GM15510 (cell line): ENCODE measurements around the gene MEI1.

Experiments
- POLR2A ChIP-seq: IDR thresholded peaks from 3 replicates; pipeline ENCODE4 v1.6.1; 2011; ENCODE audit warnings: borderline replicate concordance; ENCODE audit not compliant: insufficient read length; ENCODE audit errors: extremely low read depth

Gene MEI1

DNA sequence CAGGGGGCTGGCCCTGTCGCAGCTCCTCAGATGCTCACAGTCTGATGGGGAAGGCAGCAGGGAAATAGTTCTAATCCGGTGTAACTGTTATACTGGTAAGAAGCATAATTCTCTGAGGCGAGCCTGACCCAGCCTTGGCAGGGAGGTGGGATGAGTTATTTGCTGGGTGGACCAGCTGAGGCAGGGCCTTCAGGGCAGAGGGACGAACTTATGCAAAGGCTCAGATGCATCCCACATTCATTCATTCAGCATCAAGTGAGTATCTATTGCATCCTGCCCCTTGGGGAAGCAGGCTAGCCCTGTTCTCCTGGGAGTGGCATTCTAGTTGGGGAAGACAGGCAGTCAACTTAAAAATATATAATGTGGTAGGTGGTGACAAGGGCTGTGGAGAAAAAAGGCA is 120.0 kb downstream of the MEI1 start:
- TF ChIP-seq POLR2A, result no peak

- no peak for TF ChIP-seq POLR2A
These were observed 121.1 kb downstream of the MEI1 start for GRCh38 chr22:41820447-41820846.

GRCh38 chr22:41821471-41822316 is 122.4 kb downstream of the MEI1 start:
- TF ChIP-seq POLR2A, result no peak

DNA sequence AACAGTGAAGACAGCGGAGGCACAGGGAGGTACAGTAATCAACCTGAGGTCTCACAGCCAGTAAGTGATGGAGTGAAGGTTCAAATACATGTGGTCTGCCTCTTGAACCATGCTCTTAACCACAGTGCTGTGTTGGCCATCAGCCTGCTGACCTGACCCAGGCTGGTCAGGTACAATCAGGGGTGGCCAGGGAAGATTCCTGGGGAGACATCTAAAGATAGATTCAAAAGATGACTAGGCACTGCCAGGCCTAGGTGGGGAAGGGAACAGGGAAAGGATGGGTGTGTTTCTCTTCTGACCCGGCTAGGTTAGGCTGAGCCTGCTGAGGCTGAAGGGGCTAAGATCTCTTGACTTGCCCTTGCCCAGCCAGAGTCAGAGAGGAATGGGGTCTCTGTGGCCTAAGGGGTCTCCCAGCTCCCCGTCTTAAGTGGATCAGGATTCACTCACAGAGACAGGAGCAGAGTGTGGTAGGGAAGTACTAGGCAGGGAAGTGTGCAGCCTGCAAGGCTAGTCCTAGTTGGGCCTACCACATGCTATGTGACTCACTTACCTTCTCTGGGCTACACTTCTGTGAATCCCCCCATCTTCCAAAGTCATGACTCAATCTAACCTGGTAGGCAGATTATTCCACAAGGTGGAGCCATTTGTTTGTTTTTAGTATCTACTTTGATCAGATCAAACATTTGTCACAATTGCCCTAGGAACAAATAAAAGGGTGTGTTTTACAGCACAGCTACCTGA is 123.2 kb downstream of the MEI1 start:
- no peak for TF ChIP-seq POLR2A

- no peak for TF ChIP-seq POLR2A
These were observed 124.5 kb downstream of the MEI1 start for GRCh38 chr22:41823797-41824196.

- no peak for TF ChIP-seq POLR2A
These were observed 126.1 kb downstream of the MEI1 start for GRCh38 chr22:41825376-41825775.

DNA sequence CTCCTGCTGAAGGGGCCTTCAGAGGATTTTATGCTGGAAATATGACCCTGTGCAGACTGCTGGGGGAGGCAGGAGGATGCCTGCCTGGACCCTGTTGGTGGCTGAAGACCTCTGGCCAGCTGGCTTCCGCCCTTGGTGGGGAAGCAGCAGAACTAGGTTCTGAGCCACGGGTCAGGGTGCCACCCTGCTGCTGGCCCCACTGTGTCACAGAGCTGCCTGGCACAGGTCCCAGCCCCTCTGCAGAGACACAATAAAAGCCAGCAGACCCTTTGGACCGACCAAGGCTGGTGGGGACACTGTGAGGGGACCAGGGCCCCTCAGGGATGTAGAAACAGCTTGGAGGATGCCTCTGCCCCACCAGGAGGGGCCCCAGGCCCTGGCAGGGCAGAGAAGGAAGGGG is 126.7 kb downstream of the MEI1 start:
- TF ChIP-seq POLR2A, result no peak

DNA sequence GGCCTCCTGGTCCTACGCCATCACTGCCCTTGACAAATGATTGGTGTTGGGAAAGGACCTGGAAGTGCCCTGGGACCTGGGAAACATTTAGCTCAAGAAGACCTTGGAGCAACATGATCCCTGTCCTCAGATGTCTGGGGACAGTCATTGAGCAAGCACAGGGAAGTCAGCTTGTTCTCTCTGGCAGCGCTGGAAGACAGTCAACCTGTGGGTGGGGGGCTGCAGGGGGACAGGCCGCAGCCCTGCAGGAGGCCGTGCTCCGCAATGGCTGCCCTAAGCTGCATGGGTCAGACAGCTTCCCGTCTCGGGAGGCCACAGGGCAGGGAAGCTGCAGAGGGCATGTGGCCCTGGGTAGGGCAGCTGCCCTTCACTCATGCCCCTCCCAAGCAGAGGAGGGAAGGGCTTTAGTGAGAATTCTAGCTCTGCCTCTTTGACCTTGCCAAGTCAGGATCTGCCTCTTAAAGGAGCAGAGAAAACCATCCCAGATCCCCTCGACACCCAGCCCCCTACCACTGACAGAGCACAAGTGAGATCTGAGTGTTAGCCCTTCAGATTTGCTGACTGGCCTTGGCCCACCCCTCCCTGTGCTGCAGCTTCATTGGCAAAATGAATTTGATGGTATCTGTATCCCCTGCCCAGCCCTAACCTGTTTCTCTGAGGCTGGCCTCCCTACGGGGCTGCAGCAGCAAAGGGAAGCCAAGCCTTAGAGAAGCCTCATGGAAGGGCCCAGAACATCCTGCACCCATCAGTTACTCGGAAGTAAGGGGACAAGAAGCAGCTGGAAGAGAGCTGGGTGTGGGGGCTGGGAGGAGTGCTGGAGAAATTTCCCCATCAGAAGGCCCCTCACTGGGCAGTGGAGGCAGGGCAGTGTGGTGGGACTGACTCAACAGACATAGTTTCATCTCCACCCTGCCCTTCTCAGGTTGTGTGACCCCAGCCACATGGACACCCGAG is 127.4 kb downstream of the MEI1 start:
- TF ChIP-seq POLR2A, result no peak

- TF ChIP-seq POLR2A, result no peak
These were observed 128.4 kb downstream of the MEI1 start for GRCh38 chr22:41827671-41828070.

GRCh38 chr22:41828516-41828915 is 129.2 kb downstream of the MEI1 start:
- TF ChIP-seq POLR2A, result no peak

DNA sequence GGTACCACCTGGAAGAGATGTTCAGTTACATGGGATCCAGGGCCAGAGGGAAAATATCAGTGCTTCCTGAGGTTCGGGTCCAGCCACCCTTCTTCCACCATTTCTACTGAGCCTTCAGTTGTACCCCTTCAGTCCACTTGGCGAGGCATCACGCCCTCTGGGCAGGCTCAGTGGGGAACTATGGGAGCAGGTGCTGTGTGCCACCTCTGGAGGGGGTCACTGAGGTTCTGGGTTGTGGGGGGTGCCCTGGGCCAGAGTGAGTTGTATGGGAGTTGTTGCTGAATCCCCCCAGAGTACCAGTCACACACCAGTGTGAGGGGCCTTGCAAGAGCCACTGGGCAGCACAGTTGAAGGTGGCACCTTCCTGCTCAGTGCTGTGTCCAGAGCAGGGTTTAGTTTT is 130.9 kb downstream of the MEI1 start:
- no peak for TF ChIP-seq POLR2A

GRCh38 chr22:41831383-41831782 is 132.1 kb downstream of the MEI1 start:
- no peak for TF ChIP-seq POLR2A

DNA sequence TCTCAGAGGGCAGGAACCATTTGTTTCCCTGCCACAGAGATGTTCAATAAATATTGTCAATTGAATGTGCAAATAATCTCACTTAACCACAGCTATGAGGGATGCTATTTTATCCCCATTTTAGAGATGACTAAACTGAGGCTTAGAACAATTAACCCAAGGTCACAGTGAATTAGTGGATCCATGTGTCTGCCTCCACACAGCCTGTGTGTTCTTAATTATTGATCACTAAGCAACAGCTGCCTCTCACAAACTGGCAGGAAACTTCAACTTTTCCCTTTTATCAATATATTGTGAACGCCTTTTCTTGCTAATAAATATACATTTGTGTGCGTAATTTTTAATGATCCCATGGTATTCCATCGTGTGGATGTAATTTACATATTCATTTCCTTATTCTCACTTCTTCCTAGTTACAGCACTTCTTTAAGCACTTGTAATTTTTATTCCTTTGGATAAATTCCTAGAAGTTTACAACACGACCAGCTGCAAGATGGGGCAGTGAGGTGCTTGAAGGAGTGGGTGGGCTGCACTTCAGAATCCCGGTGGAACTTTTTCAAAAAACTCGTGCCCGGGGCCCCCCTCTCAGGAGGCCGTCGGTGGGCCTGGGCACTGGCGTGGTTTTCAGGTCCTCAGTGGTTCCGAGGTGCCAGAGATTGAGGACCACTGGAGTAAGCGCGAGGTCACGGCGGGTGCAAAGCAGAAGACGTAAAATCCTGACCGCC is 132.7 kb downstream of the MEI1 start:
- no peak for TF ChIP-seq POLR2A

DNA sequence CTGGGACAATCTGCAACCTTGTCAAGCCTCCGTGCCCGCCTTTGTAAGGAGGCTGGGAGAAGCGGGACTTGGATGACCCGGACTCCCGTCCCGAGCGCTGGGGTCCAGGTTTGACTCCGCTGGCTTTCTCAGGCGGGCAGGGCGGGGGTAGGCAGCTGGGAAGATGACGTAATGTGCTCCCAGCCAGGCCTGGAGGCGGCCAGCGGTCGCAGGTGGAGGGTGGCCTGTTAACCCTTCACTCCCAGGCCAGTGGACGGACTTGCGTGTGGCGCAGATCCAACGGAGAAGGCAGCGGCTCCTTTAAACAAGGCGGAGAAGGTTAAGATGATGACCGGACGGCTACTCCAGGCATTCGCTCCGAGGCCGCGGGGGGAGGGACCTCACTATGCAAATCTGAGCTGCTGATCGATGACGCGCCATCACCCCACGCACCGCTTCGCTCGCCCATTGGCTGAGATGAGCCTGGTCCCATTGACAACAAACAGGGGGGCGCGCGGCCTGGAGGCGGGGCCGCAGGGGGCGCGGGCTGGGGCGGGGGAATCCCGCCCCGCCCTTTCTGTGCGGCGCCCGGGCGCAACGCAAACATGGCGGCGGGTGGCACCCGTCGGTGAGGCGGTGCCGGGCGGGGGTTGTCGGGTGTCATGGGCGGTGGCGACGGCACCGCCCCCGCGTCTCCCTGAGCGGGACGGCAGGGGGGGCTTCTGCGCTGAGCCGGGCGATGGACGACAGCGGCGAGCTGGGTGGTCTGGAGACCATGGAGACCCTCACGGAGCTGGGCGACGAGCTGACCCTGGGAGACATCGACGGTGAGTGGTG is 133.5 kb downstream of the MEI1 start, which contains the start of gene SREBF2:
TSS of gene SREBF2 (plus strand) at position 553 of the 816 bp plus-strand sequence. CDS start at position 719, 166 bp downstream.
- peak; percentile 87 for TF ChIP-seq POLR2A

- TF ChIP-seq POLR2A, result no peak
These were observed 134.2 kb downstream of the MEI1 start for GRCh38 chr22:41833369-41834004.
